HG03469 (cell line): ENCODE data around the gene MBTD1.
"Not testable (repeated sequence)": the region's sequence is repeated elsewhere in the genome, so short reads cannot be mapped to it uniquely, and the experiment has no call there.

Experiments used
- ATAC-seq: cut with Tn5 transposase; IDR thresholded peaks from one replicate; pipeline ENCODE4 v1.9.1; 2021; ENCODE audit warnings: mild to moderate bottlenecking, moderate library complexity, moderate number of reproducible peaks; ENCODE audit not compliant: unreplicated experiment

Gene MBTD1

DNA sequence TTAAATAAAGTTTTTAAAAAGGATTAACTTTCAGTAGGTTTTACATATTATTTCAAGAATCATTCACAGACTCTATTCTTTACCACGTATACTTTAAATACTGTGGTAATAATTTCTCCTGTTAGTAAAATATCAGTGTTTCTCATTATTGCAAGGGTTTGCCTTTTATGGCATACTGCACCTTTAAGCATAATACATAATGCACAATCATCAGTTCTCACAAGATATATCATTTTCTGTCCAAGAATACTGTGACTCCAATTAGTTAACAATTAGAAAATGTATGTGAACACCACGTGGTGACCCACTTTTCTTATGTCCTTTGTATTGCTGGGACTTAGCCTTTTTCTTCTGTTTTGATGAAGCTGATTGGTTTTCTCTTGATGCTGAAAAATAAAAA is 68.0 kb downstream of the MBTD1 start:
- ATAC-seq, result no peak

DNA sequence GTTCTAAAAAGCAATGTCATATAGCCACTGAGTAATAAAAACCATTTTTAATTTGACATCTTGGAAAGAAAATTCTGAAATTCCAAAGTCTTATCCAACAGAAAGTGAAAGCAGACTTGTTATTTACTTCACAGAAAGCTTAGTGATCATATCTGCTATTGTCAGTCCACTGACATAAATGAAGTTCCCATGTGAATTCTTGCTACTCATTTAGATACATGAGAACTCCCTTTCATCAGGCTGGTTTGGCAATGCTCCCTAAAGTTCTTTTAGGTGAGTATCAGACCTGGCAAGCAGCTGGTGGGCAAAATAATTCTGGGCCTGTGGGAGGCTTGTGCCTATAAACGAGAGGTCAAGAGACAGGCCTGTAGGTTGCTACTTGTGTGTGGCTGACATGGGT is 70.2 kb downstream of the MBTD1 start:
- ATAC-seq, result no peak

DNA sequence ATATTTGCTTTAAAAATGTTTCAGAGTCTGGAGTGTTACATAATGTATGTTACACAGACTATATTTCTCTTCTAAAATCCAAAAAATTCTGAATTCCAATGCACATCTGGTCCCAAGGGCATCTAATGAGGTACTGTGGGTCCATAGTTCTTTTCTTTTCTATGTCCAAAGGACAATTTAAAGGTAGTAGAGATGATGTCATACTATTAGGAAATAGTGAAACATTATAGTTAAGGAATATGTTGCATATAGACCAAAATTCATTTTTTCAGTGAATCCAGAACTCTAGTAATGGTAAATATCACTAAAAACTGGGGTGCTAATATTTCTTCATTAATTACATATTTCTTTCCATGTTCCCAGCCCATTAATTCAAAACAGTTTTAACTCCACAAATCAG is 70.7 kb downstream of the MBTD1 start:
- no peak for ATAC-seq

DNA sequence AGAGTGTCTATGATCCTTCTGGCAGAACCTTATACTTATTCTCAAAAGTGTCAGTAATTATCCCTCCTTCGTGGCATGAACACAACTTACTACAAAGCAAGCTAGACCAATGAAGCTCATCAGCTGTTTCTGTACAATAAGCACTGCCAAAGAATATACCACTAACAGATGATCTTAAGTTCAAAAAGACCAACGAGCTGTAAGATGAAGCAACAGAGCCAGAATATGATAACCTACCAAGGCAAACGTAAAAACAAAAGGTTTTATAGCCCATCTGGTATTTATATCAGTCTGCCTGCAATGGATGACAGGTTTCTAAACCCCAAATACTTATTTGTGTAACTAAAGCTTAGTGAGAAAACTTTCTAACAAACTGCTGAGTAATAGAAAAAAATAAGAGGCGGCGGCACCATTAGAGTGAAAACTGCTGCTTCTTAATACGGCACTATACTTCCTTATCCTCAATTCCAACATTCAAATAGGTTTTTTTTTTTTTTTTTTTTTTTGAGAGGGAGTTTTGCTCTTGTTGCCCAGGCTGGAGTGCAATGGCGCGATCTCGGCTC is 71.5 kb downstream of the MBTD1 start:
- ATAC-seq, result no peak

DNA sequence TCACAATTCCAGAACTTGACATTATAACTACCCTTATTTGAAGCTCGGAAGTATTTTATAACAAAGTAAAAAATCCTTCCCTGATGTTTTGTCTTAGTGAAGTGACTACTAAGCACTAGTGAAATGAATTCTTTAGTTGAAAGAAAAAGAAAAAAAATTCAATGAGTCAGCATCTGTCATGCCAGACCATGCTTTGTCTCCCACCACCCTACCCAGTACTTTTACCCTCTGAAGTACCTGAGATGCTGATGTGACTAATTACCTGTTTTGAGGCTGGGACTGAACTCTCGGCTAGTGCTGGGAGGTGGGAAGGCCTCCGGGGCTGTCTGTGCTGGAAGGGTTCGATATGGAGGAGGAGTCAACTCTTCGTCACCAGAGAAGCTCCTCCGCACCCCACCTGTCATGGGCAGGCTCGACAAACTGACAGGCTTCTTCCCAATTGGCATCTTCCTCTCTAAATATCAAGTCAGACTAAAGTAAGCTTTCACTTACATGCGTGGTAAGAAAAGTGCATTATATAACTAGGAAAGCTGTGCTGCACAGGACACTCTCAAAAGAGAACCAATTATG is 74.0 kb downstream of the MBTD1 start:
- no peak for ATAC-seq

DNA sequence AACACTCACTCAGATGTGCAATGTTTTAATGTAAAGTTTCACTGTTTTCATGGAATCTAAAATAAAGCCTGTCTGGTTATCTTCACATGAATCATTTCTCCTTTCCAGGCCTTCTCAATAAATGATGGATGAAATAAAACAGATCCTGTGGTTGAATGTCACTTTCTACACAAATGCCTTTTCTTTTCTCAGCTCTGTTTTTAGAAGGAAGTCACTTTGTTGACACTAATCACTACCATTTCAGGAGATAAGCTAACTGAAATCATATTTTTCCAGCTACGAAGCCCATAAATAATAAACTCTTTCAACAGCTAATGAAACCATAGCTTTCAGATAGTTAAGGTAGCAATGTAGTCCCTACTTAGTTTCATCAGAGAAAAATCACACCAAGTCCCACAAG is 75.7 kb downstream of the MBTD1 start:
- no peak for ATAC-seq

DNA sequence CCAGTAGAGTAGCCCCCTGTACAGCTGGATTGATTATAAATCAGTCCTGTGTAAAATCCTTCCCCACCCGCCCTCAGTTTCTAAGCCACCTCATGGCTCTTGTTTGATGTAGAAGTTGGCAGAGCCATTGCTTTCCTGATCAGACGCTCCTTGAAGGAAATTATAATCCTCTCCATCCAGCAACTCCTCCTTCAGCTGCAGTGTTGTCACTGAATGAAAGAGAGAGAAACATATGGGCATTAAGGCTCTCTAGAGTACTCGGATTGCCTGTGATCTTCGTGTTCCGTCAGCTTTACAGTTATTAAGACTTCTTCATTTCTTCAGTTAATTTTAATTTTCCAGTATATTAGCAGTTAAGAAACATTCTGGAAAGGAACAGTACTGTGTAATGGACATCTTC is 79.4 kb downstream of the MBTD1 start:
- ATAC-seq, result no peak

DNA sequence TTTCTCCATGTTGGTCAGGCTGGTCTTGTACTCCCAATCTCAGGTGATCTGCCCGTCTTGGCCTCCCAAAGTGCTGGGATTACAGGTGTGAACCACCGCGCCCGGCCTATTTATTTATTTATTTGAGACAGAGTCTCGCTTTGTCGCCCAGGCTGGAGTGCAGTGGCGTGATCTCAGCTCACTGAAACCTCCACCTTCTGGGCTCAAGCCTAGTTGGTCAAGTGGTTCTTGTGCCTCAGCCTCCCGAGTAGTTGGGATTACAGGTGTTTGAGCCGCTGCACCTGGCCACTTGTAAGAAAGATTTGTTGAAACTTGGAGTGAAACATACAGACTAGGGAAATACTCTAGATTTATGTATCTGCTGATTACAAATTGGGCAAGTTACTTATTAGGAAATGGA is 87.8 kb downstream of the MBTD1 start:
- ATAC-seq, result not testable (repeated sequence)

DNA sequence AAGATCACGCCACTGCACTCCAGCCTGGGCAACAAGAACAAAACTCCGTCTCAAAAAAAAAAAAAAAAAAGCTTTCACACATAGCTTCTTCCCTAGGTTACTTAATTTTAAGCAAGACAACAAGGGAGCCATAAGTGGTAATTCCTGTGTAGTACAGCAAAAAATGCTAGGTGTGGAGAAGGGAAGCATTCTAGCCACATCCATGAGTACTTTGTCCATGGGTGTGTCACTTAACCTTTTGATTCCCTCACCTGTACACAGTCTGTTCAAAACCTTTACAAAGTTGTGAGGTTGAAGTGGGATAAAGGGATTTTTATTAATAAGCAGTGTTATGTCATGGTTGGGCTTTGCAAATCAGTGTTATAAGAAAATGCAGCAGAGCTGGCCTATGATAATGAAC is 89.1 kb downstream of the MBTD1 start:
- no peak for ATAC-seq

DNA sequence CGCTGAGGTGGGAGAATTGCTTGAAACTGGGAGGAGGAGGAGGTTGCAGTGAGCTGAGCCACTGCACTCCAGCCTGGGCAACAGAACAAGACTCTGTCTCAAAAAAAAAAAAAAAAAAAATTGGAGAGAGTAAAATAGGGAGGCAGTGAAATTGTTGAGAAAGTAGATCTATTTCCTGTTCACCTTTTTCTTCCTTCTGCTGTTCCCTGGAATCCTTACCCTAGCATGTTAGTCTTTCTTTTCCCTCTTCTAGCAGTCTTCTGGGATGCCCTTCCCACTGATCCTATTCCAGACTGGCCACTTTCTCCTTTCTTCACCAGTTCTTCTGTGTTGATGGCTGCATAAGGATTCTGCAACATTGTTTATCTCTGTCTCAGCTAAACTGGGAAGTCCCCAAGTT is 90.5 kb downstream of the MBTD1 start:
- ATAC-seq, result no peak

DNA sequence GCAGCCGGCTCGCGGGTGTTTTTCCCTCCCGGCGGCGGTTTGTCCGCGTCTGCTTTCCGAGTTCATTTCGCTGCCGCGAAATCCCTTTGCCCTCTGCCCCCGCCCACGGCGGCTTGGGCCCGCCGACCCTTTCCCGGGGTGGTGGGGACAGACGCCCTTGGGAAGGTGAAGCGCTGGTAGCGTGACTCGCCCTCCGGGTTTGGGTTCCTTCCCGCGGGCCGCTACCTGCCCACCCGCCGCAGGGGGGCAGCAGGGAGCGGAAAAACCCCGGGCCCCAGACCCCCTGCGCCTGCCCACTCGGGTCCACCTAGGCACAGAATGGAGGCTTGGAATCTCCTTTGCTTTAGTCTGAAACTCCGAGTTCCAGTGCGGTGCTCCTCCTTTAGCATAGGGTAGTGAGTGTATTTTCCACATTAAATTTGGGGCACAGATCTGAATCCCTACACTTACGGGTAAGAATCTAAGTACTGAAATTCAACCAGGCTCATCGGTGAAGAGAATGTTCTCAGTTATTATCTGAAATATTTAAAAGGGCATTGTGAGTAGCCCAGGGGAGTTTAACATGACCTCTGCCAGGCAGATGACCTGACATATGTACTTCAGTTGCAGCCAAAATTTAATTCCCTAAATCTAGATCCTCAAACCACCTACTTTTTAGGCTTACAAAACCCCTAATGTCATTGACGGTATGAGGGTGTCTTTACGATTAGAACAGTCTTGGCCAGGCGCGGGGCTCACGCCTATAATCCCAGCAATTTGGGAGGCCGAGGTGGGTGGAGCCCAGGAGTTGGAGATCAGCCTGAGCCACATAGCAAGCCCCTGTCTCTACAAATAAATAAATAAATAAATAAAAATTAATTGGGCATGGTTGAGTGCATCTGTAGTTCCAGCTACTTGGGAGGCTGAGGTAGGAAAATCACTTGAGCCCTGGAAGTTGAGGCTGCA is 92.6 kb downstream of the MBTD1 start:
- ATAC-seq, result no peak

DNA sequence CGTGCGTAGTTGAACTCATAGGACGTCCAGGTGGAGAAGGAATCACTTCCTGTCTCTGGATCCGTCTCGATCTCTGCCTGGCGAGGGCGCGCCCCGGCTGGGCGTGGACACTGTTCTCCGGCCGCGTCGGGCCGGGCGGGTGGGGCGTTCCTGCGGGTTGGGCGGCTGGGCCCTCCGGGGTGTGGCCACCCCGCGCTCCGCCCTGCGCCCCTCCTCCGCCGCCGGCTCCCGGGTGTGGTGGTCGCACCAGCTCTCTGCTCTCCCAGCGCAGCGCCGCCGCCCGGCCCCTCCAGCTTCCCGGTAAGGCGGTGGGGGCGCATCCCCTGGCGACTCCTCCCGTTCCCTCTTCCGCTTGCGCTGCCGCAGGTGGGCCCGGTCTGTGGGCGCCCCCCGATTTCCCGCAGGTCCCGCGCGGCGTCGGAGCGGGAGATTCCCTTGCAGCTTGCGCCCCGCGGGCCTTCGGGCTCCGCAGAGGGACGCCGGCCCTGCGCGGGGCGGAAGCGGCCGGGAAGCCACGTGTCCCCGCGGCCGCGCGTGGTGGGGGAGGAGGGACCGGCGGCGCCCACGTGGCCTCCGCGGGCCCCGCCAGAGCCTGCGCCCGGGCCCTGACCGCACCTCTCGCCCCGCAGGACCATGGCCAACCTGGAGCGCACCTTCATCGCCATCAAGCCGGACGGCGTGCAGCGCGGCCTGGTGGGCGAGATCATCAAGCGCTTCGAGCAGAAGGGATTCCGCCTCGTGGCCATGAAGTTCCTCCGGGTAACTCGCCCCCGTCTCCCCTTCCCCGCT is 93.5 kb downstream of the MBTD1 start, which contains the start of gene NME2:
Gene NME2 (plus strand): TSS at position 214 of the 789 bp plus-strand sequence. CDS start 420 bp downstream, at position 634.
- ATAC-seq, result peak; percentile 66

DNA sequence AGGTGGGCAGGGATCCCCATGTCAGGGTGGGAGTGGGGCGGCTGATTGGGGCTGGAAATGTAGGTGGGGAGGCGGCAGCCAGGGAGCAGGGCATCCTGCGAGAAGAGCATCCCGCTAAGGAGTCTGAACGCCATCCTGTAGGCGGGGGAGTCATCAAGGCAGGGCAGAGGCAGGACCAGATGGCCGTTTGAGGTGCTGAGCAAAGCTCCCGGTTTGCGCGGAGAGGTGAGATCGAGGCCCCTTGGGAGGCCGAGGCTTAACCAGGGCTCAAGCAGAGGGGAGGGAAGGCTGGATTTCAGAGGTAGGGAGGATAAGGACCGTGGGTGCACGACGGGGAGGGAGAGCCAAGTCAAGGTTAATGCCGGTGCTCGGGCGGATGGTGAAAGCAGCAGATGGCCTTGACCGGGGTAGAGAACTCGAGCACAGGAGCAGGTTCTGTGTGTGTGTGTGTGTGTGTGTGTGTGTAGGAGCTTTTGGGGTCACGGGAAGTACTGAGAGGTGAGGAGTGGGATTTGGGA is 94.1 kb downstream of the MBTD1 start:
- no peak for ATAC-seq

DNA sequence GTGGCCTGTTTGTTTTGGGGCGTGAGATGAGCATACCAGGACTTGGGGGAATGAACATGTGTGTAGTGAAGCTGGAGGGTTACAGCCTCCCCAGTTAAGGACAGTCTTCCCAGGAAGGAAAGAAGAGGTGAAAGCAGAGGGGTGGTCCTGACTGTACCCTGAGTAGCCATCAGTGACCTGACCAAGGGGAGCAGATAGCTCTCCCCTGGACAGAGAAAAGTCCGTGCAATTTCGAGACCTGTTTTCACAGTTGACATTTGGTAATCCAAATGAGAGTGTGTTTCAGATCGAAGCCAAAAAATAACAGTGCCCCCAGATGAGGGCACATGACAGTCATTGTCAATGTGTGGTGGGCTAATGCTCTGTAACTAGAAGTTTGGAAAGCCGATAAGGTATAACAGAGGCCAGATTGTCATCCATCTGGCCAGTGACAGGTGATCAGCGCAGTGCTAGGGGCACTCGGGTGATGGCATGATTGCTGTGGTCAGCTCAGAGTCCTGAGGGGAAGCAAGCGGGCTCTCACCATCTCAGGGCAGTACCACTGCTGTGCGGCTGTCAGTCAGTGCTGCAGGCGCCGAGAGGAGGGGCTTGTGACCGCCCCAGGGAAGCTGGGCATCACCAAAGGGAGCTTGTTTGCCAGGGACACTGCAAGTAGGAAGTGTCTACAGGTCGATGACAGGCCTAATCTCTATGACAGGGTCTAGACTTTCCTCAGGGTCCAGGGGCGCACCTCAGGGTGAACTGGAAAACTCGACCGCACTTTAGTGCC is 94.8 kb downstream of the MBTD1 start:
- no peak for ATAC-seq

DNA sequence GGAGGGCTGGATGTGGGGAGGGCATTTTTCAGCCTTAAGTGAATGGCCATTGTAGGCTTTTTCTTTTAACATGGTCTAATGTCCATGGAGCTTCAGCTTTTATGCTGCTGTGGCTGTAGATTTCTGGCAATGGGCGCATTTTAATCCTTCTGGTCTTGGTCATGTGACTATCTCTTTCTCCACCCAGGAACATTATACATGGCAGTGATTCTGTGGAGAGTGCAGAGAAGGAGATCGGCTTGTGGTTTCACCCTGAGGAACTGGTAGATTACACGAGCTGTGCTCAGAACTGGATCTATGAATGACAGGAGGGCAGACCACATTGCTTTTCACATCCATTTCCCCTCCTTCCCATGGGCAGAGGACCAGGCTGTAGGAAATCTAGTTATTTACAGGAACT is 98.3 kb downstream of the MBTD1 start:
- no peak for ATAC-seq

DNA sequence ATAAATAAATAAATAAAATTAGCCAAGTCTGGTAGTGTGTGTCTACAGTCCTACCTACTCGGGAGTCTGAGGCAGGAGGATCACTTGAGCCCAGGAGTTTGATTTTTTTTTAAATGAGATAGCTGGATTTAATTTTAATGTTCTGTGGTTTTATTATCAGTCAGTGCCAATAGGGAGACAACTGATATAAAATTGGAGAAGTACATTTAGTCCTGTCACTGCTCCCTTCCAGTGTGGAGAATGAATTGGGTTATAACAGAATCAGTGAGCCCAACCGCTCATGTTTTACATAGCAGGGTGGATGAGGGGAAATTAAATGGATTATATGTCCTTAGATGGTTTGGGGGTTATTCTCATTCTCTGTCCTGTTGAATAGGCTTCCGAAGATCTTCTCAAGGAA is 100.2 kb downstream of the MBTD1 start:
- no peak for ATAC-seq

DNA sequence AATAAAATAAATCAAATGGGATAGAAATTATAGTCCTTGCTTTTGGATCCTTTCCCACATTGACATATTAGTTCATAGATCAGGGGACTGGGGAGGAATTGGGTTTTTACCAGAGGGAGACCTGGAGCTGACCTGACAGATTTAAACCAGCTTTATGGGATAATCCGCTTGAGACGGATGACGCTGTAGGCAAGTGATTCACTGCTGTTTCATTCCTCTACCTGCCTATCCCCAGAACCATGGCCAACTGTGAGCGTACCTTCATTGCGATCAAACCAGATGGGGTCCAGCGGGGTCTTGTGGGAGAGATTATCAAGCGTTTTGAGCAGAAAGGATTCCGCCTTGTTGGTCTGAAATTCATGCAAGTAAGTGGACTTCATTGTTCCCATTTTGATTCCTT is 104.4 kb downstream of the MBTD1 start:
- ATAC-seq, result no peak

DNA sequence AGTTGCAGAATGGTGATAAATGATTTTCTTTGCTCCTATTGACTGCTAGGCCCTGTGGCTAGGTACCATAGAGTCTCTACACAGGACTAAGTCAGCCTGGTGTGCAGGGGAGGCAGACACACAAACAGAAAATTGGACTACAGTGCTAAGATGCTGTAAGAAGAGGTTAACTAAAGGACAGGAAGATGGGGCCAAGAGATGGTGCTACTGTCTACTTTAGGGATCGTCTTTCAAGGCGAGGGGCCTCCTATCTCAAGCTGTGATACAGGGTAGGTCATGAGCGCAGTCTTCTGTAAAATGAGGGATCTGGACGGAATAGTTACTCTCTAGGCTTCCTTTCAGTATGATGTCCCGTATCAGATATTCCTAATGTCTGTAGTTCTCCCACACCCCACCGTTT is 105.7 kb downstream of the MBTD1 start:
- no peak for ATAC-seq

DNA sequence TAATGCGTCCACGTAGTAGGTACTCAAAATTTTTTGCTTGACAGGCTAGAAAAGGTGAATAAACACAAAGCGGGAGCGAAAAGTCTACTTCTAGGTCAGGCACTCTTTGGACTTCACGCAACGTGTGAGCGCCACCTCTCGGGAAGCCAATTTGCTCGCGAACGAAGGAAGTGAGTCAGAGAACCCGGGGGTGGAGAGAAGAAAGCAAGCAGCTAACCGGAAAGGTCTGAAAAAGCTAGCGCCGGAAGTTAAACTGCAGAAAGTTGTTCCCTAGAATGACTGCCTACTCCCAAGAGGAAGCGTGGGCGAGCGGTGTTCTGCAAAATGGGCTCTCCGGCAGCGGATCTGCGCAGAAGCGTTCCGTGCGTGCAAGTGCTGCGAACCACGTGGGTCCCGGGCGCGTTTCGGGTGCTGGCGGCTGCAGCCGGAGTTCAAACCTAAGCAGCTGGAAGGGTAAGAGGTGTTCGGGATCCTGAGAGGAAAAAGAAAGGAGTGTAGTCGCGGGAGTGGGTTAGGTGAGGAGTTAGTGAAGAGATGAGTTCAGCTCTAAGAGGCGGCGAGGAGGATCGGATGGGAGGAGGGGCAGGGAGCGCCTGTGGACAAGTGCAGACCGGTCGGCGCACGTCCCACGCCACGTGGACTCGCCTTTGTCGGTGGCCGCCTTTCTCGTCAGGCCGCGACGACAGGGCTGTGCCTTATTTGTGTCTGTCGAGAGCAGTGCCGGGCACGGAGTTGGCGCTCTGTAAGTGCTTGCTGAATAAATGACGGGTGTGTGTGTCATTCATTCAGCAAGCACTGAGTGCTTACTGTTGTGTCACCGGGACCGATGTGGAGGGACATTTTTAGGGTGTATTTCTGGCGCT is 106.4 kb downstream of the MBTD1 start, which contains the start of gene NME1:
Gene NME1 (plus strand): TSS at position 350 of the 863 bp plus-strand sequence. CDS start 2,096 bp downstream, outside the sequence.
- ATAC-seq, result peak; percentile 93
